ENCODE data around the gene PUS7.
A peak's percentile ranks its signal among the peaks of the same experiment; 100 is the strongest.
"Not testable (repeated sequence)": the region's sequence is repeated elsewhere in the genome, so short reads cannot be mapped to it uniquely, and the experiment has no call there.

The PUS7 gene

DNA sequence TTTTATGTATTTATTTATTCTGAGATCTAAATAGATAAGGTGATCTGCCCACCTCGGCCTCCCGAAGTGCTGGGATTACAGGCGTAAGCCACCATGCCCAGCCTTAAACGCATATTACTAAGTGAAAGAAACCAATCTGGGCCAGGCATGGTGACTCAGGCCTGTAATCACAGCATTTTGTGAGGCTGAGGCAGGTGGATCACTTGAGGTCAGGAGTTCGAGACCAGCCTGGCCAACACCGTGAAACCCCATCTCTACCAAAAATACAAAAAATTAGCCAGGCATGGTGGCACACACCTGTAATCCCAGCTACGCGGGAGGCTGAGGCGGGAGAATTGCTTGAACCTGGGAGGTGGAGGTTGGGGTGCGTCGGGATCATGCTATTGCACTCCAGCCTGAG, 2.4 kb upstream of the PUS7 start:
- H3K9me3 ChIP-seq (ENCODE audit: control extremely low read depth in 1 of 5, control insufficient read depth in 4 of 5, insufficient read depth in 2 of 5, low read depth in 1 of 5, low read length in 4 of 5); H3K36me3 ChIP-seq (ENCODE audit: control insufficient read depth in 4 of 4, insufficient read depth in 4 of 4, low read length in 3 of 4); DNase-seq; H3K27me3 ChIP-seq (replicated peaks in 2 of 5; ENCODE audit: control insufficient read depth in 4 of 5, insufficient read depth in 5 of 5, low read length in 4 of 5); H3K4me3 ChIP-seq (ENCODE audit: control insufficient read depth in 1 of 7, extremely low read depth in 1 of 7, insufficient read depth in 4 of 7, low read depth in 2 of 7, low read length in 6 of 7); H3K27ac ChIP-seq (ENCODE audit: insufficient read depth in 1 of 2, low read depth in 1 of 2, low read length in 2 of 2, poor library complexity in 1 of 2, severe bottlenecking in 2 of 2): not testable (repeated sequence)
- ChIA-PET POLR2A (interaction anchor here (0.5 kb wide), 1 partner anchor 505 kb away, joined by 3 read pairs; no protein-coding TSS in a partner anchor), CTCF (interaction anchor here (1.2 kb wide), 1 partner anchor 7 kb away, joined by 5 read pairs; the partner anchor contains the start of gene RINT1)
- WGBS (ENCODE audit: insufficient coverage): 87% methylated on average over 5 of the region's 11 CpGs
- peaks cover 3 to 20% (median 13%) of the 10 kb centered on the region in 4 experiments for H3K4me1 ChIP-seq (ENCODE audit: control extremely low read depth in 1 of 4, control insufficient read depth in 4 of 4, insufficient read depth in 4 of 4, low read length in 3 of 4)

DNA sequence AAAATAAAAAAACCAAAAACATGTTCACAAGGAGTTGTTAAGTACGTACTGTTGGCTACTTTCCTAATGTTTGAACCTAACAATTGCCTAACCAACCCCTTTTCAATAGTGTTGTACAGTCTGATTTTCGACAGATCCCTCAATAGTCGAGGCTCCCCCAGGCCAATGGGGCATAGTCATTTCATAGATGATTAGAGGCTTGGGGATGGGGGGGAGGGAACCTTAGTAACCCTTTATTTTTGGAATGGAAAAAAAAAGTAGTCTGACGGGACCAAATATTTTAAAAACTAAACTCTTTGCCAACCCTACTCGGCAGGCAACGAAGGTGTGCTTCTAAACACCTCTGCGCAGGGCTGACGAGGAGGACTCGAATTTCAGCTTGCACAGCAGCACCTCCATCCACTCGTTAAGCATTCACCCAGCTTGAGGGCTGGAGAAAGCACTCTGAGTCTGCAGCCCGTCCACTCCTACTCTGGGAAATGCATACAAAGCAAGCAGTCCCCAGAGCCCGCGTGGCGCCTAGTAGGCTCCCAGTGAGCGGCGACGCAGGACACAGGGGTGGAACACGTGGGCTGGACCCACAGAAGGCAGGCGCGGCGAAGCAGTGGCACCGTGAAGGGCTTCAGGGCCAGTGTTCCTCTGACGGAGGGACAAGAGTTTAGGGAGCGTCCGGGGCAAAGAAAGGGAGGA, 899 bp downstream of the PUS7 start:
- 13% methylated on average over 24 of the region's 25 CpGs for WGBS (ENCODE audit: insufficient coverage)
- Histone ChIP-seq H3K27me3 (replicated peaks in 2 of 5; ENCODE audit: control insufficient read depth in 4 of 5, insufficient read depth in 5 of 5, low read length in 4 of 5) (no peaks in the 10 kb centered on the region), H3K36me3 (ENCODE audit: control insufficient read depth in 4 of 4, insufficient read depth in 4 of 4, low read length in 3 of 4) (peaks cover 0 to 7% (median under 1%) of the 10 kb centered on the region in 4 experiments), H3K27ac (ENCODE audit: insufficient read depth in 1 of 2, low read depth in 1 of 2, low read length in 2 of 2, poor library complexity in 1 of 2, severe bottlenecking in 2 of 2) (peak overlapping the region in 1 of 2 experiments; percentile 25), H3K9me3 (ENCODE audit: control extremely low read depth in 1 of 5, control insufficient read depth in 4 of 5, insufficient read depth in 2 of 5, low read depth in 1 of 5, low read length in 4 of 5) (no peaks in the 10 kb centered on the region), H3K4me1 (ENCODE audit: control extremely low read depth in 1 of 4, control insufficient read depth in 4 of 4, insufficient read depth in 4 of 4, low read length in 3 of 4) (peaks cover 3 to 20% (median 13%) of the 10 kb centered on the region in 4 experiments), H3K4me3 (ENCODE audit: control insufficient read depth in 1 of 7, extremely low read depth in 1 of 7, insufficient read depth in 4 of 7, low read depth in 2 of 7, low read length in 6 of 7) (peak overlapping the region; percentile 31 to 85 (median 71))
- peak; percentile 40 to 83 (median 68) for DNase-seq
- POLR2A ChIA-PET: no interaction called here
- CTCF ChIA-PET: no interaction called here

DNA sequence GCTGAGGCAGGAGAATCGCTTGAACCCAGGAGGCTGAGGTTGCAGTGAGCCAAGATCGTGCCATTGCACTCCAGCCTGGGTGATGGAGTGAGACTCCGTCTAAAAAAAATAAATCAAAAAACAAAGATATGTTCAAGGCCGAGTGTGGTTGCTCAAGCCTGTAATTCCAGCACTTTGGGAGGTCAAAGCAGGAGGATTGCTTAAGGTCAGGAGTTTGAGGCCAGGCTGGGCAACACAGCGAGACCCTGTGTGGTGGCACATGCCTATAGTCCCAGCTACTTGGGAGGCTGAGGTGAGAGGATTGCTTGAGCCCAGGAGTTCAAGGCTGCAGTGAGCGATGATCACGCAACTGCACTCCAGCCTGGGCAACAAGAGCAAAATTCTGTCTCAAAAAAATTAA, 1.5 kb downstream of the PUS7 start:
- H3K27ac ChIP-seq (ENCODE audit: insufficient read depth in 1 of 2, low read depth in 1 of 2, low read length in 2 of 2, poor library complexity in 1 of 2, severe bottlenecking in 2 of 2); POLR2A ChIA-PET; H3K9me3 ChIP-seq (ENCODE audit: control extremely low read depth in 1 of 5, control insufficient read depth in 4 of 5, insufficient read depth in 2 of 5, low read depth in 1 of 5, low read length in 4 of 5); DNase-seq; H3K27me3 ChIP-seq (replicated peaks in 2 of 5; ENCODE audit: control insufficient read depth in 4 of 5, insufficient read depth in 5 of 5, low read length in 4 of 5); H3K36me3 ChIP-seq (ENCODE audit: control insufficient read depth in 4 of 4, insufficient read depth in 4 of 4, low read length in 3 of 4): not testable (repeated sequence)
- CTCF ChIA-PET: interaction anchor here (3.2 kb wide), 1 partner anchor 12 kb away, joined by 11 read pairs; the partner anchor contains the start of gene RINT1
- peaks cover 3 to 20% (median 13%) of the 10 kb centered on the region in 4 experiments for H3K4me1 ChIP-seq (ENCODE audit: control extremely low read depth in 1 of 4, control insufficient read depth in 4 of 4, insufficient read depth in 4 of 4, low read length in 3 of 4)
- 100% methylated on average over 5 of the region's 7 CpGs for WGBS (ENCODE audit: insufficient coverage)
- H3K4me3 ChIP-seq (ENCODE audit: control insufficient read depth in 1 of 7, extremely low read depth in 1 of 7, insufficient read depth in 4 of 7, low read depth in 2 of 7, low read length in 6 of 7): peak overlapping the region in 2 of 7 experiments; percentile 71 to 85

DNA sequence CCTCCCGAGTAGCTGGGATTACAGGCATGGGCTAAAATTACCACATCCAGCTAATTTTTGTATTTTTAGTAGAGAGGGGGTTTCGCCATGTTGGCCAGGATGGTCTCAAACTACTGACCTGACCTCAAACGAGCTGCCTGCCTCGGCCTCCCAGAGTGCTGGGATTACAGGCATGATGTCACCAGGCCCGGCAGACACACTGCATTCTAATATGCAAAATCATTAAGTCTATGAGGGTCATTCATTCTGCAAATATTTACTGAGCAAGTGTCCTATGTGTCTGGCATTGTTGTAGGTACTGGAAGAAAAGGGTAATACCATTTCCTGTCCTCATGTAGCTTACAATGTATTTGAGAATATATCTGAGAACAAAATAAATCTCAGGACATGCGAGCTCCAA, 2.7 kb downstream of the PUS7 start:
- no peaks in the 10 kb centered on the region for H3K9me3 ChIP-seq (ENCODE audit: control extremely low read depth in 1 of 5, control insufficient read depth in 4 of 5, insufficient read depth in 2 of 5, low read depth in 1 of 5, low read length in 4 of 5)
- H3K4me1 ChIP-seq (ENCODE audit: control extremely low read depth in 1 of 4, control insufficient read depth in 4 of 4, insufficient read depth in 4 of 4, low read length in 3 of 4): peaks cover 3 to 20% (median 13%) of the 10 kb centered on the region in 4 experiments
- DNase-seq: no peak
- ChIA-PET CTCF (interaction anchor here (3.2 kb wide), 1 partner anchor 13 kb away, joined by 11 read pairs; the partner anchor contains the start of gene RINT1), POLR2A (interaction anchor here (0.6 kb wide), 2 partner anchors 21 to 256 kb away, joined by 3 read pairs; no protein-coding TSS in a partner anchor)
- H3K27me3 ChIP-seq (replicated peaks in 2 of 5; ENCODE audit: control insufficient read depth in 4 of 5, insufficient read depth in 5 of 5, low read length in 4 of 5): no peaks in the 10 kb centered on the region
- no peak overlapping the region for H3K27ac ChIP-seq (ENCODE audit: insufficient read depth in 1 of 2, low read depth in 1 of 2, low read length in 2 of 2, poor library complexity in 1 of 2, severe bottlenecking in 2 of 2)
- H3K36me3 ChIP-seq (ENCODE audit: control insufficient read depth in 4 of 4, insufficient read depth in 4 of 4, low read length in 3 of 4): peaks cover 0 to 7% (median under 1%) of the 10 kb centered on the region in 4 experiments
- WGBS (ENCODE audit: insufficient coverage): 96% methylated on average over 4 of the region's 6 CpGs
- H3K4me3 ChIP-seq (ENCODE audit: control insufficient read depth in 1 of 7, extremely low read depth in 1 of 7, insufficient read depth in 4 of 7, low read depth in 2 of 7, low read length in 6 of 7): no peak overlapping the region

DNA sequence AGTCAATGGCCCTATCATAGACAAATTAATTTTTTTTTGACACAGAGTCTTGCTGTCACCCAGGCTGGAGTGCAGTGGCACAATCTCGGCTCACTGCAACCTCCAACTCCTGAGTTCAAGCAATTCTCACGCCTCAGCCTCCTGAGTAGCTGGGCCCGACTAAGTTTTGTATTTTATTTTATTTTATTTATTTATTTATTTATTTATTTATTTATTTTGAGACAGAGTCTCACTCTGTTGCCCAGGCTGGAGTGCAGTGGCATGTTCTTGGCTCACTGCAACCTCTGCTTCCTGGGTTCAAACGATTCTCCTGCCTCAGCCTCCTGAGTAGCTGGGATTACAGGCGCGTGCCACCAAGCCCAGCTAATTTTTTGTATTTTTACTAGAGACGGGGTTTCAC, 6.5 kb downstream of the PUS7 start:
- DNase-seq; H3K9me3 ChIP-seq (ENCODE audit: control extremely low read depth in 1 of 5, control insufficient read depth in 4 of 5, insufficient read depth in 2 of 5, low read depth in 1 of 5, low read length in 4 of 5); H3K27ac ChIP-seq (ENCODE audit: insufficient read depth in 1 of 2, low read depth in 1 of 2, low read length in 2 of 2, poor library complexity in 1 of 2, severe bottlenecking in 2 of 2); POLR2A ChIA-PET; CTCF ChIA-PET; H3K27me3 ChIP-seq (replicated peaks in 2 of 5; ENCODE audit: control insufficient read depth in 4 of 5, insufficient read depth in 5 of 5, low read length in 4 of 5); H3K4me1 ChIP-seq (ENCODE audit: control extremely low read depth in 1 of 4, control insufficient read depth in 4 of 4, insufficient read depth in 4 of 4, low read length in 3 of 4); H3K4me3 ChIP-seq (ENCODE audit: control insufficient read depth in 1 of 7, extremely low read depth in 1 of 7, insufficient read depth in 4 of 7, low read depth in 2 of 7, low read length in 6 of 7): not testable (repeated sequence)
- peaks cover 0 to 14% (median 3%) of the 10 kb centered on the region in 4 experiments for H3K36me3 ChIP-seq (ENCODE audit: control insufficient read depth in 4 of 4, insufficient read depth in 4 of 4, low read length in 3 of 4)
- 98% methylated on average over 4 of the region's 7 CpGs for WGBS (ENCODE audit: insufficient coverage)

DNA sequence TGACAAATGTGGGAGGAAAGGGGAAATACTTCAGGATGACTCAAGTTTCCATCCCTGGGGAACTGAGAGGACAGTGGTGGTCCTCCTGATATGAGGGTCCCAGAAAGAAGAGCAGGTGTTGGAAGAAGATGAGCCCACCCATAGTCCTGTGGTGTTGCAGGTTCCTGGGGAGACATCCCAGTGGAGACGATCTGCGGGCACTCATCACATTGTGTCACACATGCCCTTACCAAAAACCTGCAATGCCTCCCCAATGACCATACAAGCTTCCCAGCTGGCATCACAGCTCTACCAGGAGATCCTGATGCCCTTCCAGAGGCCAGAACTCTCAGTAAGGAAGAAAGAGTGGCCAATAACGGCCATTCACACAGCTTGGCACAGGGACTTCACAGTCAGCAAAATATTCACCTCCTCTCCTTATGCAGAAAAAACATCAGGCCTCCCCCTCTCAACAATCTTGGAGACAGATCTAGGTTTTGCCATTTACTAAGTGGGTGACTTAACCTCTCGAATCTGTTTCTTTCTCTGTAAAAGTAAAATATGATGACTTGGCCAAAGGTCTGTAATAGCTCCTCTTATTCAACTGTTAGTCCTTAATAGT, 9.0 kb downstream of the PUS7 start:
- H3K27me3 ChIP-seq (replicated peaks in 2 of 5; ENCODE audit: control insufficient read depth in 4 of 5, insufficient read depth in 5 of 5, low read length in 4 of 5): no peaks in the 10 kb centered on the region
- H3K4me1 ChIP-seq (ENCODE audit: control extremely low read depth in 1 of 4, control insufficient read depth in 4 of 4, insufficient read depth in 4 of 4, low read length in 3 of 4): peaks cover 0 to 7% (median 2%) of the 10 kb centered on the region in 4 experiments
- POLR2A ChIA-PET: no interaction called here
- H3K9me3 ChIP-seq (ENCODE audit: control extremely low read depth in 1 of 5, control insufficient read depth in 4 of 5, insufficient read depth in 2 of 5, low read depth in 1 of 5, low read length in 4 of 5): no peaks in the 10 kb centered on the region
- 100% methylated on average over 1 of the region's 4 CpGs for WGBS (ENCODE audit: insufficient coverage)
- CTCF ChIA-PET: no interaction called here
- H3K4me3 ChIP-seq (ENCODE audit: control insufficient read depth in 1 of 7, extremely low read depth in 1 of 7, insufficient read depth in 4 of 7, low read depth in 2 of 7, low read length in 6 of 7): no peak overlapping the region
- H3K36me3 ChIP-seq (ENCODE audit: control insufficient read depth in 4 of 4, insufficient read depth in 4 of 4, low read length in 3 of 4): peaks cover 0 to 11% (median 7%) of the 10 kb centered on the region in 4 experiments
- no peak overlapping the region for H3K27ac ChIP-seq (ENCODE audit: insufficient read depth in 1 of 2, low read depth in 1 of 2, low read length in 2 of 2, poor library complexity in 1 of 2, severe bottlenecking in 2 of 2)
- no peak for DNase-seq

DNA sequence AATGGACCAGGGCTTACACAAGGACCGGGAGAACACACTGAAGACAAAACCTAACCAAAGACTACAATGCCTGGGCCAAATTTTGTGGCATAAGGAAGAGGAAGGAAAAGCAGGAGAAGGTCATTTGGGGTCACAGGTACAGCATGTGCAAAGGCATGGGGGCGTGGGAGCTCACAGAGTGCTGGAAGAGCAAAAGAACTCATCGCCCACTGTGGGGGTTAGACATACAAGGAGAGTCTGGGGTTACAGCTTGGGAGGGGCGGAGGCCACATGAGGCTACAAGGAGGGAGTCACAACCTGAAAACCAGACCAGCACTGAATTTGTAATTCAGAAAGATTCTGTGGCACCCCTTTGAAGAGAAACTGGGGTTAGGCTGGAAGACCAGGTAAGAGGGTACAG, 9.7 kb downstream of the PUS7 start:
- DNase-seq: no peak

More for the DNA sequence above, 9.7 kb downstream of the PUS7 start:
- ChIA-PET POLR2A (no interaction called here), CTCF (no interaction called here)
- Histone ChIP-seq H3K27me3 (replicated peaks in 2 of 5; ENCODE audit: control insufficient read depth in 4 of 5, insufficient read depth in 5 of 5, low read length in 4 of 5) (no peaks in the 10 kb centered on the region), H3K9me3 (ENCODE audit: control extremely low read depth in 1 of 5, control insufficient read depth in 4 of 5, insufficient read depth in 2 of 5, low read depth in 1 of 5, low read length in 4 of 5) (no peaks in the 10 kb centered on the region), H3K36me3 (ENCODE audit: control insufficient read depth in 4 of 4, insufficient read depth in 4 of 4, low read length in 3 of 4) (peaks cover 0 to 13% (median 8%) of the 10 kb centered on the region in 4 experiments), H3K27ac (ENCODE audit: insufficient read depth in 1 of 2, low read depth in 1 of 2, low read length in 2 of 2, poor library complexity in 1 of 2, severe bottlenecking in 2 of 2) (no peak overlapping the region), H3K4me3 (ENCODE audit: control insufficient read depth in 1 of 7, extremely low read depth in 1 of 7, insufficient read depth in 4 of 7, low read depth in 2 of 7, low read length in 6 of 7) (no peak overlapping the region), H3K4me1 (ENCODE audit: control extremely low read depth in 1 of 4, control insufficient read depth in 4 of 4, insufficient read depth in 4 of 4, low read length in 3 of 4) (peaks cover 0 to 7% (median 2%) of the 10 kb centered on the region in 4 experiments)
- WGBS (ENCODE audit: insufficient coverage): 71% methylated on average over 4 of the region's 4 CpGs
